Breast epithelium (tissue), 3 donors: ENCODE results near the gene DIPK2A.

Experiments used
- POLR2A ChIP-seq: fragments of 450-650 bp; IDR thresholded peaks from one replicate; pipeline ENCODE4 v1.6.1; 2016; ENCODE audit warnings: antibody characterized with exemption, mild to moderate bottlenecking, moderate library complexity
- POLR2AphosphoS5 ChIP-seq, 3 donors: sonication (generic); formaldehyde crosslinking; IDR thresholded peaks; one replicate each; pipeline ENCODE4 v1.6.1; 2017; ENCODE audit warnings: antibody characterized with exemption in 3 of 3
- TF ChIP-seq, protein P1 (sequence below), 3 donors: fragments of 450-650 bp; IDR thresholded peaks; one replicate each; pipeline ENCODE4 v1.5.1; 2016 to 2017; ENCODE audit warnings: antibody characterized with exemption in 3 of 3, mild to moderate bottlenecking in 3 of 3, moderate library complexity in 3 of 3

DNA sequence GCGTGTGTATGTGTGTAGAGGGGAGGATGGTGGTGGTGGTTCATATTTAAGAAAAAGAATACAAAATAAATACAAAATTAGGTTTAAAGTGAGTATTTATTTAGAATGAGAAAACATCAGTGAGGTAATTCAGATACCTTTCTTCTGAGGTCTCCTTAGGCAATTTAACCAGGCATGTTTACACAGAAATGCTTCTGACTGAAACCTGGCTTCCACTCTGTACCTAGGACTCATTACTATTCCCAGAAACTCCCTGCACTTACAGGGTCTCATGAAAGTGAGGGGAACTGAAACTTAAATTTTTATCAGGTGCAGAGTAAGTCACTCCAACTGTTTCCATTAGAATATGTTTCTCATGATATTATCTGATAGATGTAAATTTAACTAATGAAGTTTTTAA is 10.3 kb upstream of the DIPK2A start:
- TF ChIP-seq POLR2A (no peak), POLR2AphosphoS5 (IDR thresholded peaks at IDR 0.05) (no peak)
- TF ChIP-seq, protein P1, sequence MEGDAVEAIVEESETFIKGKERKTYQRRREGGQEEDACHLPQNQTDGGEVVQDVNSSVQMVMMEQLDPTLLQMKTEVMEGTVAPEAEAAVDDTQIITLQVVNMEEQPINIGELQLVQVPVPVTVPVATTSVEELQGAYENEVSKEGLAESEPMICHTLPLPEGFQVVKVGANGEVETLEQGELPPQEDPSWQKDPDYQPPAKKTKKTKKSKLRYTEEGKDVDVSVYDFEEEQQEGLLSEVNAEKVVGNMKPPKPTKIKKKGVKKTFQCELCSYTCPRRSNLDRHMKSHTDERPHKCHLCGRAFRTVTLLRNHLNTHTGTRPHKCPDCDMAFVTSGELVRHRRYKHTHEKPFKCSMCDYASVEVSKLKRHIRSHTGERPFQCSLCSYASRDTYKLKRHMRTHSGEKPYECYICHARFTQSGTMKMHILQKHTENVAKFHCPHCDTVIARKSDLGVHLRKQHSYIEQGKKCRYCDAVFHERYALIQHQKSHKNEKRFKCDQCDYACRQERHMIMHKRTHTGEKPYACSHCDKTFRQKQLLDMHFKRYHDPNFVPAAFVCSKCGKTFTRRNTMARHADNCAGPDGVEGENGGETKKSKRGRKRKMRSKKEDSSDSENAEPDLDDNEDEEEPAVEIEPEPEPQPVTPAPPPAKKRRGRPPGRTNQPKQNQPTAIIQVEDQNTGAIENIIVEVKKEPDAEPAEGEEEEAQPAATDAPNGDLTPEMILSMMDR (IDR thresholded peaks at IDR 0.05) = no peak
